H1 (cell line): ENCODE measurements around the gene EXO1. TPM values are rescaled to one million over a fixed set of nuclear protein-coding genes. Genes with fewer than 3 reads are reported as not detected.

Source experiments
- CTCF ChIA-PET: fragments of 300-600 bp; sonication (Branson Sonifier 250); formaldehyde crosslinking; loops from one replicate; lab custom pipeline; 2021; ENCODE audit not compliant: partially characterized antibody; lab: Charles Lee
- POLR2A ChIA-PET: fragments of 300-600 bp; sonication (Branson Sonifier 250); formaldehyde crosslinking; loops from one replicate; lab custom pipeline; 2021; ENCODE audit warnings: inconsistent platforms; ENCODE audit not compliant: partially characterized antibody; lab: Charles Lee
- DNase-seq, 2 experiments: peaks; one replicate each; pipeline versions ENCODE4 v3.0.0 to v3.0.0-alpha.2; 2010 to 2022; ENCODE audit warnings: low spot score in 2 of 2, low read depth in 1 of 2, mixed read lengths in 1 of 2
- FAIRE-seq: peaks from 2 replicates; lab custom pipeline; 2011; peaks lifted over from hg19 to GRCh38; lab: Jason Lieb, UNC
- H2AFZ ChIP-seq: 2 replicates; pipeline ENCODE4 v1.8.1; 2012; ENCODE audit warnings: low read length, inconsistent platforms
- H2AK5ac ChIP-seq: 2 replicates; pipeline ENCODE4 v1.6.1; 2013; ENCODE audit warnings: low read depth, low read length
- H2BK120ac ChIP-seq: replicated peaks from 2 replicates; pipeline ENCODE3; 2013; ENCODE audit warnings: low read depth, low read length, inconsistent platforms
- H2BK12ac ChIP-seq: 2 replicates; pipeline ENCODE4 v1.6.1; 2013; ENCODE audit warnings: low read depth, low read length
- H2BK15ac ChIP-seq: 2 replicates; pipeline ENCODE4 v1.6.1; 2013; ENCODE audit warnings: low read length
- H2BK20ac ChIP-seq: 2 replicates; pipeline ENCODE4 v1.6.1; 2013; ENCODE audit warnings: low read length
- H2BK5ac ChIP-seq: 2 replicates; pipeline ENCODE4 v1.6.1; 2013; ENCODE audit warnings: low read depth, low read length
- H3K14ac ChIP-seq: 2 replicates; pipeline ENCODE4 v1.6.1; 2013; ENCODE audit warnings: inconsistent platforms; ENCODE audit not compliant: insufficient read length
- H3K18ac ChIP-seq: 2 replicates; pipeline ENCODE4 v1.6.1; 2013; ENCODE audit warnings: low read length; ENCODE audit errors: extremely low read depth
- H3K23ac ChIP-seq: 2 replicates; pipeline ENCODE4 v1.6.1; 2013; ENCODE audit warnings: inconsistent platforms; ENCODE audit not compliant: insufficient read length
- H3K23me2 ChIP-seq: 2 replicates; pipeline ENCODE4 v1.6.1; 2013; ENCODE audit warnings: low read depth, low read length
- H3K27ac ChIP-seq: 2 replicates; pipeline ENCODE4 v1.6.1; 2011; ENCODE audit warnings: low read depth, low read length, inconsistent platforms
- H3K27me3 ChIP-seq, 4 experiments: replicated peaks in 1 of 4; 1 replicate in 1 of 4; 2 replicates in 3 of 4; pipeline versions ENCODE4 v1.6.1 to v1.8.1; 2011 to 2013; ENCODE audit warnings: low read length in 3 of 4, mild to moderate bottlenecking in 3 of 4, inconsistent platforms in 2 of 4, mixed read lengths in 2 of 4, moderate library complexity in 1 of 4; ENCODE audit not compliant: control insufficient read depth in 3 of 4, insufficient read depth in 3 of 4; ENCODE audit errors: extremely low read depth in 1 of 4
- H3K36me3 ChIP-seq, 4 experiments: 2 replicates each; pipeline versions ENCODE4 v1.6.1 to v1.8.1; 2011 to 2013; ENCODE audit warnings: mild to moderate bottlenecking in 4 of 4, low read length in 3 of 4, moderate library complexity in 2 of 4, control low read depth in 1 of 4, inconsistent platforms in 1 of 4; ENCODE audit not compliant: insufficient read depth in 4 of 4, control insufficient read depth in 2 of 4
- H3K4ac ChIP-seq: replicated peaks from 2 replicates; pipeline ENCODE3; 2013; ENCODE audit warnings: low read length, low read depth, mixed read lengths, inconsistent platforms; ENCODE audit not compliant: insufficient read length
- H3K4me1 ChIP-seq, 4 experiments: replicated peaks in 1 of 4; 1 replicate in 1 of 4; 2 replicates in 3 of 4; pipeline versions ENCODE4 v1.6.1 to v1.8.1; 2011 to 2013; ENCODE audit warnings: low read length in 3 of 4, inconsistent platforms in 2 of 4, mixed read lengths in 1 of 4; ENCODE audit not compliant: insufficient read depth in 4 of 4, control insufficient read depth in 3 of 4
- H3K4me2 ChIP-seq, 2 experiments: 2 replicates each; pipeline versions ENCODE4 v1.6.1 to v1.8.1; 2011 to 2013; ENCODE audit warnings: low read depth in 2 of 2, low read length in 2 of 2, control low read depth in 1 of 2, inconsistent platforms in 1 of 2, mild to moderate bottlenecking in 1 of 2; ENCODE audit not compliant: insufficient read depth in 1 of 2
- H3K4me3 ChIP-seq, 4 experiments: fragments of 200-600, 300-600 bp in 1 of 4; sonication (generic), shearing (Covaris generic), sonication (Bioruptor Twin) in 1 of 4; 2 replicates each; pipeline versions ENCODE4 v1.5.1 to v1.8.1; 2011 to 2016; ENCODE audit warnings: low read length in 4 of 4, low read depth in 3 of 4, control low read depth in 2 of 4, inconsistent platforms in 2 of 4, mild to moderate bottlenecking in 2 of 4, mixed read lengths in 1 of 4, moderate library complexity in 1 of 4; ENCODE audit not compliant: insufficient read depth in 2 of 4; ENCODE audit errors: extremely low read depth in 1 of 4
- H3K56ac ChIP-seq: replicated peaks from 2 replicates; pipeline ENCODE3; 2013; ENCODE audit warnings: low read depth, mild to moderate bottlenecking, mixed read lengths, low read length, inconsistent platforms; ENCODE audit not compliant: insufficient read length
- H3K79me1 ChIP-seq: 2 replicates; pipeline ENCODE4 v1.6.1; 2013; ENCODE audit warnings: low read depth, low read length, control low read depth
- H3K79me2 ChIP-seq, 2 experiments: 2 replicates each; pipeline versions ENCODE4 v1.6.1 to v1.8.1; 2012 to 2013; ENCODE audit warnings: low read length in 2 of 2, mild to moderate bottlenecking in 2 of 2, inconsistent platforms in 1 of 2; ENCODE audit not compliant: insufficient read depth in 2 of 2, control insufficient read depth in 1 of 2
- H3K9ac ChIP-seq, 4 experiments: replicated peaks in 1 of 4; 1 replicate in 1 of 4; 2 replicates in 3 of 4; pipeline versions ENCODE4 v1.6.1 to v1.8.1; 2011 to 2013; ENCODE audit warnings: low read depth in 3 of 4, low read length in 3 of 4, control low read depth in 2 of 4, mild to moderate bottlenecking in 2 of 4, moderate library complexity in 2 of 4, inconsistent platforms in 1 of 4; ENCODE audit errors: extremely low read depth in 1 of 4
- H3K9me3 ChIP-seq, 2 experiments: 2 replicates each; pipeline versions ENCODE4 v1.6.1 to v1.8.1; 2012 to 2013; ENCODE audit warnings: mild to moderate bottlenecking in 2 of 2, moderate library complexity in 2 of 2, control low read depth in 1 of 2, inconsistent platforms in 1 of 2, low read depth in 1 of 2, low read length in 1 of 2, mixed read lengths in 1 of 2; ENCODE audit not compliant: insufficient read depth in 2 of 2
- H4K20me1 ChIP-seq, 2 experiments: replicated peaks in 1 of 2; 2 replicates each; pipeline versions ENCODE3 to v1.8.1; 2011 to 2013; ENCODE audit warnings: inconsistent platforms in 2 of 2, low read length in 2 of 2, mild to moderate bottlenecking in 1 of 2; ENCODE audit not compliant: insufficient read depth in 2 of 2, control insufficient read depth in 1 of 2
- H4K5ac ChIP-seq: 2 replicates; pipeline ENCODE4 v1.6.1; 2013; ENCODE audit warnings: low read length, low read depth, mixed read lengths, inconsistent platforms; ENCODE audit not compliant: insufficient read length
- H4K8ac ChIP-seq: 2 replicates; pipeline ENCODE4 v1.8.0; 2013; ENCODE audit warnings: mild to moderate bottlenecking, moderate library complexity, low read length, inconsistent platforms; ENCODE audit not compliant: insufficient read depth; ENCODE audit errors: extremely low read depth
- H4K91ac ChIP-seq: replicated peaks from 2 replicates; pipeline ENCODE3; 2013; ENCODE audit warnings: low read length, mixed read lengths, inconsistent platforms; ENCODE audit not compliant: insufficient read length
- CREB1 ChIP-seq: IDR thresholded peaks from 2 replicates; pipeline ENCODE4 v1.6.1; 2012; ENCODE audit warnings: inconsistent platforms
- E2F6 ChIP-seq: IDR thresholded peaks from 2 replicates; pipeline ENCODE4 v1.6.1; 2012; ENCODE audit warnings: inconsistent platforms
- EP300 ChIP-seq, 2 experiments: IDR thresholded peaks; 1 replicate in 1 of 2; 2 replicates in 1 of 2; pipeline ENCODE4 v1.6.1; 2011 to 2012; ENCODE audit warnings: low read depth in 2 of 2, low read length in 2 of 2, mild to moderate bottlenecking in 2 of 2, borderline replicate concordance in 1 of 2, inconsistent platforms in 1 of 2, moderate library complexity in 1 of 2
- GABPA ChIP-seq: IDR thresholded peaks from 2 replicates; pipeline ENCODE4 v1.6.1; 2011; ENCODE audit warnings: mild to moderate bottlenecking, low read length, moderate library complexity, borderline replicate concordance; ENCODE audit not compliant: insufficient read depth
- JUN ChIP-seq: IDR thresholded peaks from 2 replicates; pipeline ENCODE4 v1.6.1; 2011; ENCODE audit warnings: low read depth, mild to moderate bottlenecking, improper control_type of control experiment, low read length
- polyA plus RNA-seq, 7 experiments: library from polyadenylated mRNA; depleted of rRNA in 3 of 7; stranded (reverse) in 5 of 7; unstranded in 2 of 7; fragments of >200 nt in 5 of 7; fragments of 200-250 nt in 2 of 7; gene quantifications; 1 replicate in 5 of 7; 2 replicates in 1 of 7; 4 replicates in 1 of 7; pipeline versions ENCODE4 v1.2.1 to v1.2.3, GENCODE V29; 2011 to 2013; ENCODE audit warnings: missing spikeins in 2 of 7, mixed read lengths in 2 of 7
- total RNA-seq: library from RNA; stranded (reverse); fragmentation: NEBNext Ultra II Directional; extraction: Animal tissue kit (Norgen Biotek cat#: 25700); gene quantifications from 2 replicates; pipeline ENCODE4 v1.2.1, GENCODE V29; 2021

EXO1 gene
- total and polyA plus RNA-seq, 2 of the 8 experiments (the other 6 are each of a cell fraction or from before 2014, with no cell fraction given) = 9.2 to 43.0 TPM

GRCh38 chr1:241900381-241900780, 52.4 kb downstream of the EXO1 start:
- Histone ChIP-seq H2BK15ac (no peak overlapping the region), H3K4ac (no peak overlapping the region), H3K4me1 (no peaks in the 10 kb centered on the region), H3K18ac (no peak overlapping the region), H3K36me3 (no peaks in the 10 kb centered on the region), H3K79me1 (no peaks in the 10 kb centered on the region), H3K14ac (no peak overlapping the region), H3K23ac (no peak overlapping the region), H2BK5ac (no peak overlapping the region), H3K79me2 (no peaks in the 10 kb centered on the region), H4K20me1 (no peaks in the 10 kb centered on the region), H4K8ac (no peak overlapping the region), H3K4me2 (no peak overlapping the region), H2BK120ac (no peak overlapping the region), H2AFZ (no peak overlapping the region), H3K56ac (no peak overlapping the region), H3K9me3 (no peaks in the 10 kb centered on the region), H3K9ac (no peak overlapping the region), H2AK5ac (no peak overlapping the region), H3K4me3 (no peak overlapping the region), H2BK20ac (no peak overlapping the region), H2BK12ac (no peak overlapping the region), H3K23me2 (no peaks in the 10 kb centered on the region), H4K5ac (no peak overlapping the region), H3K27ac (no peak overlapping the region), H4K91ac (no peak overlapping the region), H3K27me3 (no peaks in the 10 kb centered on the region)
- DNase-seq = no peak
- POLR2A ChIA-PET = no interaction called here
- CTCF ChIA-PET = interaction anchor here (0.6 to 3.3 kb wide), 4 partner anchors 47 to 1712 kb away, joined by 4 to 19 read pairs (median 8); partner anchors contain the start of gene MAP1LC3C
- FAIRE-seq = no peak
- TF ChIP-seq EP300 (IDR thresholded peaks at IDR 0.05; ENCODE audit: borderline replicate concordance in 1 of 2, low read depth in 2 of 2, low read length in 2 of 2) (no peak), CREB1 (no peak), E2F6 (no peak), JUN (no peak), GABPA (no peak)
